IPS DF 6.9 (cell line): ENCODE results near the gene MARK3.

Source experiments
- DNase-seq: peaks from one replicate; pipeline ENCODE4 v3.0.0-alpha.2; 2013; ENCODE audit warnings: low read depth, low spot score
- H3K27ac ChIP-seq: one replicate; pipeline ENCODE4 v1.5.1; 2013; ENCODE audit warnings: low read length, control low read depth
- H3K27me3 ChIP-seq: 2 replicates; pipeline ENCODE4 v1.6.1; 2013; ENCODE audit warnings: mild to moderate bottlenecking, low read length; ENCODE audit not compliant: control insufficient read depth, insufficient read depth
- H3K36me3 ChIP-seq: 2 replicates; pipeline ENCODE4 v1.6.1; 2013; ENCODE audit warnings: low read length; ENCODE audit not compliant: control insufficient read depth, insufficient read depth
- H3K4me1 ChIP-seq: 2 replicates; pipeline ENCODE4 v1.6.1; 2013; ENCODE audit warnings: low read length; ENCODE audit not compliant: control insufficient read depth, insufficient read depth
- H3K4me3 ChIP-seq: 2 replicates; pipeline ENCODE4 v1.5.1; 2013; ENCODE audit warnings: mild to moderate bottlenecking, low read length
- H3K9me3 ChIP-seq: 2 replicates; pipeline ENCODE4 v1.6.1; 2013; ENCODE audit warnings: low read length, inconsistent platforms; ENCODE audit not compliant: control insufficient read depth, insufficient read depth
- WGBS: extraction: QIAGEN DNeasy Blood & Tissue Kit; methylation state at CpG from one replicate; pipeline ENCODE4 v1.1.7; 2013; ENCODE audit warnings: mixed read lengths, missing lambda C conversion rate; ENCODE audit not compliant: insufficient read length, insufficient coverage; 5-methylcytosine and 5-hydroxymethylcytosine counted together

The MARK3 gene

GRCh38 chr14:103456167-103456835, 71.1 kb downstream of the MARK3 start:
- WGBS = no CpG with 5 or more reads among the region's 4 CpGs
- Histone ChIP-seq H3K27me3 (no peaks in the 10 kb centered on the region), H3K9me3 (no peaks in the 10 kb centered on the region), H3K36me3 (no peaks in the 10 kb centered on the region), H3K4me3 (no peak overlapping the region), H3K27ac (no peak overlapping the region), H3K4me1 (no peaks in the 10 kb centered on the region)
- DNase-seq = no peak

- Histone ChIP-seq H3K27me3 (no peaks in the 10 kb centered on the region), H3K4me1 (no peaks in the 10 kb centered on the region), H3K27ac (no peak overlapping the region), H3K36me3 (peaks cover 7% of the 10 kb centered on the region; the same call in 1 of the 2 replicates), H3K4me3 (no peak overlapping the region), H3K9me3 (no peaks in the 10 kb centered on the region)
- WGBS = no CpG with 5 or more reads among the region's 1 CpG
- DNase-seq = no peak
Measured at GRCh38 chr14:103460415-103460814, 75.2 kb downstream of the MARK3 start.

- H3K4me3 ChIP-seq = no peak overlapping the region
- H3K27me3 ChIP-seq = no peaks in the 10 kb centered on the region
- peaks cover 12% of the 10 kb centered on the region; the same call in 1 of the 2 replicates for H3K36me3 ChIP-seq
- WGBS = no CpG with 5 or more reads among the region's 4 CpGs
- DNase-seq = no peak
- no peak overlapping the region for H3K27ac ChIP-seq
- no peaks in the 10 kb centered on the region for H3K9me3 ChIP-seq
- no peaks in the 10 kb centered on the region for H3K4me1 ChIP-seq
Measured at GRCh38 chr14:103463149-103463548, 77.9 kb downstream of the MARK3 start.

GRCh38 chr14:103463851-103464250, 78.6 kb downstream of the MARK3 start:
- Histone ChIP-seq H3K27ac (no peak overlapping the region), H3K27me3 (no peaks in the 10 kb centered on the region), H3K4me1 (no peaks in the 10 kb centered on the region), H3K9me3 (no peaks in the 10 kb centered on the region), H3K36me3 (peaks cover 12% of the 10 kb centered on the region; the same call in 1 of the 2 replicates), H3K4me3 (no peak overlapping the region)
- no peak for DNase-seq

- H3K9me3 ChIP-seq = no peaks in the 10 kb centered on the region
- H3K4me1 ChIP-seq = no peaks in the 10 kb centered on the region
- no peaks in the 10 kb centered on the region for H3K27me3 ChIP-seq
- no CpG with 5 or more reads among the region's 5 CpGs for WGBS
- DNase-seq = no peak
- no peak overlapping the region for H3K4me3 ChIP-seq
- H3K36me3 ChIP-seq = peaks cover 5% of the 10 kb centered on the region; the same call in 1 of the 2 replicates
- no peak overlapping the region for H3K27ac ChIP-seq
Measured at GRCh38 chr14:103472939-103473338, 87.7 kb downstream of the MARK3 start.

GRCh38 chr14:103474893-103475292, 89.7 kb downstream of the MARK3 start:
- H3K27ac ChIP-seq = no peak overlapping the region
- no peak for DNase-seq
- H3K4me3 ChIP-seq = no peak overlapping the region
- peaks cover 4% of the 10 kb centered on the region; the same call in 1 of the 2 replicates for H3K36me3 ChIP-seq
- no peaks in the 10 kb centered on the region for H3K27me3 ChIP-seq
- no CpG with 5 or more reads among the region's 5 CpGs for WGBS
- no peaks in the 10 kb centered on the region for H3K9me3 ChIP-seq
- H3K4me1 ChIP-seq = no peaks in the 10 kb centered on the region

DNA sequence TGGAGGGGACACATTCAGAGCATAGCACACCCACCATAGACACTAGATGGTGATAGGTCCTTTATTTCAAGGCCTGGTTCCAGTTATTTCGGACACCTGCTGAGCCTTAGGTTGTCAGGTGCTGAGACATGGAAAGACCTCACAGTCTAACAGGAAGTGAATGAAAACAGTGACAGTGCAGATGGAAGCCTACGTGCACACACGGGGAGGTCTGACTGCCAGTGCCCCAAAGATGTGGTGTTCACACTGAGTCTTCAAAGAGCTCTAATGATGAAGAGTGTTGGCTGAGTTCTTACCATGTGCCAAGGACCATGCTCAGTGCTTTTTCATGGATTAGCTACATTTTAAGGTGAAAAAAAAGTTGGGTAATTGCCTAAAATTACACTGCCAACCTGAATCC, 90.8 kb downstream of the MARK3 start:
- Histone ChIP-seq H3K27ac (no peak overlapping the region), H3K9me3 (no peaks in the 10 kb centered on the region), H3K4me3 (no peak overlapping the region), H3K36me3 (peaks cover 7% of the 10 kb centered on the region; the same call in 1 of the 2 replicates), H3K27me3 (no peaks in the 10 kb centered on the region), H3K4me1 (no peaks in the 10 kb centered on the region)
- no CpG with 5 or more reads among the region's 3 CpGs for WGBS
- DNase-seq = no peak

DNA sequence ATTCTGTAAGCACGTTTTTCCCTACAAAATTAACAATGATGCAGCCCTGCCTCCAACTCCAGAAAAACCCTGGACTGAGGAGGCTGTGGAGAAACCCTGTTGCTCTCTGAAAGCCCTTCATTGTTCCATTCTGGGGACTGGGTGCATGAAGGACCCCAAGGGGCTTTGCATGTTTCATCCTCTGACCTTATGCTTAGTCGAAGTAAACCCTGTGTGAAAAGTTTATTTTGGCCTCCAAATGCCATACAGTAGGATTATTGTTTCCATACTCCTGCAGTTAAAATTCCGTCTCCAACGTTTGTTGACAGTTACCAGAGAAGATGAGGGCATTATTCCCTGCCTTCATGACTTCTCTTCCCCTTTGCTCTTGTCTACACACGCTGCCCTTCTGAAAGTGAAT, 91.4 kb downstream of the MARK3 start:
- H3K4me1 ChIP-seq = no peaks in the 10 kb centered on the region
- no peak overlapping the region for H3K4me3 ChIP-seq
- peaks cover 9% of the 10 kb centered on the region; the same call in 1 of the 2 replicates for H3K36me3 ChIP-seq
- H3K9me3 ChIP-seq = no peaks in the 10 kb centered on the region
- H3K27me3 ChIP-seq = no peaks in the 10 kb centered on the region
- no peak overlapping the region for H3K27ac ChIP-seq
- no CpG with 5 or more reads among the region's 5 CpGs for WGBS
- DNase-seq = no peak

- no peaks in the 10 kb centered on the region for H3K27me3 ChIP-seq
- H3K4me1 ChIP-seq = no peaks in the 10 kb centered on the region
- H3K9me3 ChIP-seq = no peaks in the 10 kb centered on the region
- H3K4me3 ChIP-seq = no peak overlapping the region
- DNase-seq = no peak
- no CpG with 5 or more reads among the region's 3 CpGs for WGBS
- peaks cover 6% of the 10 kb centered on the region; the same call in 1 of the 2 replicates for H3K36me3 ChIP-seq
- H3K27ac ChIP-seq = no peak overlapping the region
Measured at GRCh38 chr14:103480595-103480994, 95.4 kb downstream of the MARK3 start.

DNA sequence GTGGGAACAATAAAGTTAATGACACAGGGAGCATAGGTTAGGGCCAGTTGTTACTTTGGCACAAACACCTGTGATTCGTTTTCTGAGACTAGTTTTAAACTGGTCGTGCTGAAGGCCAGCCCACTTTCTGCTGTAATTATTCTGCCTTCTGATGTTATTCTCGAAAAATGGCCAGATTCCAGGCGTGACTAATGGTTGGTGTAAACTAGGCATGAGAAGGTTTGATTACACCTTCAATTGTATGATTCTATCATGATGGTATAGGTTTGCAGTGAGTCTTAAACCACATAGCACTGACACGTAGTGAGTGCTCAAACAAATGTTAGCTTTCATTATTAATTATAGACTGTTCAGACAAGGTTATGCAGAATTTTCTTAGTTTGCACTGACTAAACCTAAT, 98.4 kb downstream of the MARK3 start:
- Histone ChIP-seq H3K27me3 (no peaks in the 10 kb centered on the region), H3K27ac (no peak overlapping the region), H3K4me1 (no peaks in the 10 kb centered on the region), H3K4me3 (no peak overlapping the region), H3K36me3 (peaks cover 6% of the 10 kb centered on the region; the same call in 1 of the 2 replicates), H3K9me3 (no peaks in the 10 kb centered on the region)
- DNase-seq = no peak
- WGBS = no CpG with 5 or more reads among the region's 5 CpGs

- no peak for DNase-seq
- Histone ChIP-seq H3K4me1 (no peaks in the 10 kb centered on the region), H3K27ac (no peak overlapping the region), H3K9me3 (no peaks in the 10 kb centered on the region), H3K36me3 (peaks cover 6% of the 10 kb centered on the region; the same call in 1 of the 2 replicates), H3K4me3 (no peak overlapping the region), H3K27me3 (no peaks in the 10 kb centered on the region)
- no CpG with 5 or more reads among the region's 2 CpGs for WGBS
Measured at GRCh38 chr14:103485504-103485903, 100.3 kb downstream of the MARK3 start.
